ENCODE data around the gene INPP5D.
"Not testable (repeated sequence)": the region's sequence is repeated elsewhere in the genome, so short reads cannot be mapped to it uniquely, and the experiment has no call there.

Gene INPP5D

DNA sequence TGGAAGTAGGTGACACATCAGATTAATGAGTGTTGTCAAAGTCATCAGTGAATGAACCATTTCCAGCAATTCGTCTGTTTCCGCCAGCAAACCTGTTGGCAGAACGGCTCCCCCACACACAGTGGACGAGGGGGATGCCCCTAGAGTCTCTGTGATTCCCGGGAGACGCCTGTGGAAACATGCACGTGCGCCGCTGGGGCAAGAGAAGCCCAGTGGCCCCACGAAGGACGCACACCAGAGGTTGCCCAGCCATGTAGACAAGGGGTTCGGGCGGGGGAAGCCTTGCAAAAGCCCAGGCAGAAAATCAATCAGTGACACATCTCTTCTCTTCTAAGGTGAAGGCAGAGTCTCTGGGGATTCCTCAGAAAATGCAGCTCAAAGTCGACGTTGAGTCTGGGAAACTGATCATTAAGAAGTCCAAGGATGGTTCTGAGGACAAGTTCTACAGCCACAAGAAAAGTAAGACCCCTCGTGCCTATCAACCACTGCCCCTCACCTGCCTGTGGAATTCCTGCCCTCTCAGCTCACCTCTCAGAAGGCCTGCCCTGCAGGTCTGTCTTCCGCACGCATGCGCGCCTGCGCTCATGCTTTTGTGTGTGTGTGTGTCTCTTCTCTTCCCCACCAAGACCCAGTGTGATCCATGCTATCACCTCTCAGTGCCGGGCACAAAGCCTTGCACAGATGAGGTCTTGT is 87.1 kb downstream of the INPP5D start:
- no peak for DNase-seq

DNA sequence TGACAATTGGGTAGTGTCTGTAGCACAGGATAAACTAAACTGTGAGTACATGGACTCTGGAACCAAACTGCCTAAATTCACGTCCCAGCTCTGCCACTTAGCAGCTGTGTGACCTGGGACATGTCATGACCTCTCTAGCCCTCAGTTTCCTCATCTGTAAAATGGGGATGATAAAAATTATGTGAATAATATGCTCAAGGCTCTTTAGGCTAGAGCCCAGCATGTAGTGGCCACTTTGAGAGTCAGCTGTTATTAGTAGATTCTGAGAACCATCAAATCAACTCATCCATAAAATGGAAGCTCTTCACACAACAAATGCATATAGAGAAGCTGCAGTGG is 87.7 kb downstream of the INPP5D start:
- DNase-seq: no peak

DNA sequence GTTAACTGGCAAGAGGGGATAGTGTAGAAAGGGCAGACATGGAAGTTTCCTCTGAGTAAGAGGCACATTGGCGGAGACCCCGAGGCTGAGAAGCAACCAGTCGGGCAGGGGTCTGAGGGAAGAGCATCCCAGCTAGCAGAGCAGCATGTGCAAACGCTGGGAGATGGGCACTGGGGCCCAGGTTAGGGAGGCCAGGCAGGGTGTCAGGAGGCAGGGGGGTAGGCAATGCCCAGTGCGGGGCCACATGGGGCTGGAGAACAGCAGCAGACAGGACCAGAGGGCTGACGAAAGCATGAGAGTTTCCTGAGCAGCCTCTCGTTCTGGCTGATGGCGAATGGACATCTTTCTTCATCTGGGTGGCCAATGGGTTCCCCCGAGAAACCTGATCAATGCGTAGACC is 88.2 kb downstream of the INPP5D start:
- no peak for DNase-seq

DNA sequence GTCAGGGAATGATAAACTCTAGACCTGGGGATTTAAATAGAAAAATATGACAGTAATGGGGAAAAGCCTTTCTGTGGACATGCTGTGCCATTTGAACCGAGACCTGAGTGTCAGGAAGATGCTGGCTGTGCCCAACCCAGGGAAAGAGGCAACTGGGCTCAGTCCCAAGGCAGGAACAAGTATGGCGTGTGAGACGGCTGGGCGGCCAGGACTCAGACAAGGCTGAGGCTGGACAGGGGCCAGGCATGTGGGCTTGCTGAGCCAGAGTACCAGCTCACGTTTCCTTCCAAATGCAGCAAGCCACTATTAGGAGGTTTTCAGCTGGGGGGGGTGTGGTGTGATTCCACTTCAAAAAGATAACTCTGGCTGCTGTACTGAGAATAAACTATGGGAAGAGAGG is 92.4 kb downstream of the INPP5D start:
- DNase-seq: peak; percentile 3

DNA sequence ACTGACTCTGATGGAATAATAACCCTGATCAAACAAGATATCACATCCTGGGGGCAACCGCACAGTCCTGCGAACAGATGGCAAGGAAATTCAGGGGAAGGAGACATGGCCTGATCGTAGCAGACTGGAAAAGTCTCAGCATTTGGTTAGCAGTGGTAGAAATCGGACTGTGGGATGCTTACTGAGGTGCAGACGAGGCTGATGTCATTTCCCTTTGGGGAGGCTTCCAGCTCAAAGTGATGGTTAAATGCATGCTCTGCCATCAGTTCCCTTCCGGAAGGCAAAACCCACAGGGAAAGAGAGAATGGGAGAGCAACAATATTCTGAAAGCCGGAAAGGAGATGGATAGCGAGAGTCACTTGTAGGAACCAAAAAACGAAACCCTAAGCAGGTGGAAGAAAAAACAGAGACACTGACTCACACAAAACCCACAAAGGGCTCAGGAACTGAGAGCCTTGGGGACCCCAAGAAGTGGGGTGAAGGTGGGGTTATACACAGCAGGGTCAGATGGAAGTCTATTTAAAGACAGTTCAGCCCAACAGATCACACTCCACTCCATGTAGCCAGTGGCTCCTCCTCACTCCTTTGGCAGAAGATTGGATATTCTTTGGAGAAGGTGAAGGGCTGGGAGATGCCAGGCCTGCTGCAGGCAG is 93.1 kb downstream of the INPP5D start:
- DNase-seq: no peak

DNA sequence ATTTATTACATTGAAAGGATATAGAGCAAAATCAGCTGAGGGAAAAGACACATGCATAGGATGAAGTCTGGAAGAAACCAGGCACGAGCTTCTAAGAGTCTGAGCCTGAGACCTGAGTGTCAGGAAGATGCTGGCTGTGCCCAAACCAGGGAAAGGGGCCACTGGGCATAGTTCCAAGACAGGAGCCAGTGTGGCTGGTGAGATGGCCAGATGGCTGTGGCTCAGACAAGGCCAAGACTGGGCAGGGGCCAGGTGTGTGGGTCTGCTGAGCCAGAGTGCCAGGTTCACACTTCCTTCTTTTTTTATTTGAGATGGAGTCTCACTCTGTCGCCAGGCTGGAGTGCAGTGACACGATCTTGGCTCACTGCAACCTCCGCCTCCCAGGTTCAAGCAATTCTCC is 95.9 kb downstream of the INPP5D start:
- DNase-seq: no peak

DNA sequence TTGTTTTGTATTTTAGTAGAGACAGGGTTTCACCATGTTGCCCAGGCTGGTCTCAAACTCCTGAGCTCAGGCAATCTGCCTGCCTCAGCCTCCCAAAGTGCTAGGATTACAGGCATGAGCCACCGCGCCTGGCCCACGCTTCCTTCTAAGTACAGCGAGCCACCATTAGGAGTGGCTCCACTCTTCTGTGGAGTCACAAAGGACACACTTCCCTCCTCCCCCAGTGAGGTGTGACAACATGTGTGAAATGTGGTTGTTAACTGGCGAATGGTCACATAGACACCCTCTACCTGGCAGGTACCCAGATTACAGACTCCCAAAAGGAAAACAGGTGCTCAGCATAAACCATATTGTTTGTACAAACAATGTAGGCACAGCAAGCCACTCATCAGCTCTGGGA is 96.3 kb downstream of the INPP5D start:
- not testable (repeated sequence) for DNase-seq

DNA sequence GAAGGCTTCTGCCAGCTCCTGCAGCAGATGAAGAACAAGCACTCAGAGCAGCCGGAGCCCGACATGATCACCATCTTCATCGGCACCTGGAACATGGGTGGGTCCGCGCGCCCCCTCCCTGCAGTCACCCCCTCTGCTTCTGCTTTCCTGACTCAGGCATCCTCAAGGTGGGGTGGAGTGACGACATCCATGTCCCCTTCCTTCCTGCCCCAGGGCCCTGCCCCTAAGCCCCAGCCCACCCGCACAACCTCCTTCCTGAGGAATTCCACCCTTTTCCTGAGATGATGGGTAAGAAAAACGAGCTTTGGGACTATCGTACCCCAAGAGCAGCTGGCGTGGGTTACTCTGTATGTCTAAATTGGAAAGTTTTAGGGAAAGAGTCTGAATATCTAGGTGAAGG is 101.6 kb downstream of the INPP5D start:
- DNase-seq: no peak

DNA sequence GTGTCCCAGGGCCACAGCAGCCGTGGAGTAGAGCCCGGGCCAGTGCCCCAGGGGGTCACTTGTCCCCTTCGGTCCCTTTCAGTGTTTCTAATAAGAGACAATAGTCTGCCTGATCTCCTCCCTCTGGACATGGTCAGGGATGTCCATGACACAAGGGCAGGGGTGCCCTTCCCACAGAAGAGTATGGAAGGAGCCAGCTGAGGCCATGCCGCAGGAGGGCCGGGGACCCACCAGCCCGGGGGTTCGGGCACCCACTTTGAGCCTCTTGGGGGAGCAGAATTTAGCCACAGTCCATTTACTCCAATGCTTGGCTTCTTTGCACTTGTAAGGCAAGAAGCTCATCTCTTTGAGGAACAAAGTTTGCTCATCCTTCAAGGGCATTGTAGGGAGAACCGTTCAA is 102.6 kb downstream of the INPP5D start:
- no peak for DNase-seq

DNA sequence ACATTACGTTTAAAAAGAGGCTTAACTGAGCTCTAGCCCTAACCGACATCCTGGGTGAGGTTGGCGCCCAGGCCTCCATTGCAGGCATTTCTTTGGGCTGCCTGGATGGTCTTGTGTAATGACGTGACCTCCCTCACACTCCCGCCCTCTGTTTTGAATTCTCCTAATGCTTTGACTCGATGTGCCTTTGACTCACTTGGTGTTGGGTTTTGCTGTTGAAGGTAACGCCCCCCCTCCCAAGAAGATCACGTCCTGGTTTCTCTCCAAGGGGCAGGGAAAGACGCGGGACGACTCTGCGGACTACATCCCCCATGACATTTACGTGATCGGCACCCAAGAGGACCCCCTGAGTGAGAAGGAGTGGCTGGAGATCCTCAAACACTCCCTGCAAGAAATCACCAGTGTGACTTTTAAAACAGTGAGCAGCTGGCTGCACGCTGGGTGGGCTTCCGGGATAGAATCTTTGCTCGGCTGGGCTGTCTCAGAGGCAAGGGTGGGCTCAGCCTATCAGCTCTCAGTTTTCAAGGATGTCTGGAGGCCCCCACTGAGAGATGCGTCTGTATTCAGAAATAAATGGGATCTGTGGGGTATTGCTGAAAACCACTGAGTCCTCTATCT is 103.5 kb downstream of the INPP5D start:
- DNase-seq: no peak

DNA sequence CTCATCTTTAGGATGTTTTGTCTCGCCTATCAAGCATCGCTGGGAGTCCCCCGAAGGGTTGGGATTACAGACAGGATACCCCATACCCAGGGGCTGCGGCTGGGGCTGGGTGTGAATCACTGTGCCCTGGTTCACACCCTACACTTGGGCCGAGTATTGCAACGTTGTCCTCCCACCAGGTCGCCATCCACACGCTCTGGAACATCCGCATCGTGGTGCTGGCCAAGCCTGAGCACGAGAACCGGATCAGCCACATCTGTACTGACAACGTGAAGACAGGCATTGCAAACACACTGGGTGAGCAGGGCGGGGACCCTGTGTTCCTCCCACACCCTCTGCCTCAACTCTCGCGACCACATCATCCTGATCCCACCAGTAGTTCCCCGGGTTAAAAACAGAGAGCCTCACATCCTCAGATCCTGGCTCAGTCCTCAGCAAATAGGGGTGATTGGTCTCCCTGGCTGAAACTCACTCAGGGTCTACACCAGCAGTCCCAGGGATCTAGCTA is 104.0 kb downstream of the INPP5D start:
- no peak for DNase-seq

DNA sequence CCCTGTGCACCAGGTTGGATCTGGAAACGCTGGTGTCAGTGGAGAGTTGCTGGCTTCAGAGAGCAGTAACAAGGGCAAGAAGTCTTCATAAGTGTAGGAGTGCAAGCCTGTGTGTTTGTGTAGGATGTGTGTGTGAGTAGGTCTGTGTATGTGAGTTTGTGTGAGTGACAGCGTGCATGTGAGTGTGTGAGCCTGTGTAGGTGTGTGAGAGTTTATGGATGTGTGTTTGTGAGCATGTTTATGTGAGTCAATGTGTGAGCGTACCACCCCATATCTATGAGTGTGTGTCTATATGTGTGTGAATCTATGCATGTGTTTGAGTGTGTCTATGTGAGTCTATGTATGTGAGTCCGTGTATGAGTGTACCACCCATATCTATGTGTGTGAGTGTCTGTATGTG is 104.8 kb downstream of the INPP5D start:
- DNase-seq: no peak

DNA sequence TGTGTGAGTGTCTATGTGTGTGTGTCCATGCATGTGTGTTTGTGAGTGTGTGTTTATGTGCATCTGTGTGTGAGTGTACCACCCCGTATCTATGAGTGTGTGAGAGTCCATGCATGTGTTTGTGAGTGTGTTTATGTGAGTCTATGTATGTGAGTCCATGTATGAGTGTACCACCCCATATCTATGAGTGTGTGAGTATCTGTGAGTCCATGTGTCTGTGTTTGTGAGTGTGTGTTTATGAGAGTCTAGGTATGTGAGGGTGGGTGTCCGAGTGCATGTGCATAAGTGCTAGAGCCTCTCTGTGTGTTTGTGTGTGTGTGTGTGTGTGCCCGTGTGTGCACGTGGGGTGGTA is 105.4 kb downstream of the INPP5D start:
- no peak for DNase-seq

DNA sequence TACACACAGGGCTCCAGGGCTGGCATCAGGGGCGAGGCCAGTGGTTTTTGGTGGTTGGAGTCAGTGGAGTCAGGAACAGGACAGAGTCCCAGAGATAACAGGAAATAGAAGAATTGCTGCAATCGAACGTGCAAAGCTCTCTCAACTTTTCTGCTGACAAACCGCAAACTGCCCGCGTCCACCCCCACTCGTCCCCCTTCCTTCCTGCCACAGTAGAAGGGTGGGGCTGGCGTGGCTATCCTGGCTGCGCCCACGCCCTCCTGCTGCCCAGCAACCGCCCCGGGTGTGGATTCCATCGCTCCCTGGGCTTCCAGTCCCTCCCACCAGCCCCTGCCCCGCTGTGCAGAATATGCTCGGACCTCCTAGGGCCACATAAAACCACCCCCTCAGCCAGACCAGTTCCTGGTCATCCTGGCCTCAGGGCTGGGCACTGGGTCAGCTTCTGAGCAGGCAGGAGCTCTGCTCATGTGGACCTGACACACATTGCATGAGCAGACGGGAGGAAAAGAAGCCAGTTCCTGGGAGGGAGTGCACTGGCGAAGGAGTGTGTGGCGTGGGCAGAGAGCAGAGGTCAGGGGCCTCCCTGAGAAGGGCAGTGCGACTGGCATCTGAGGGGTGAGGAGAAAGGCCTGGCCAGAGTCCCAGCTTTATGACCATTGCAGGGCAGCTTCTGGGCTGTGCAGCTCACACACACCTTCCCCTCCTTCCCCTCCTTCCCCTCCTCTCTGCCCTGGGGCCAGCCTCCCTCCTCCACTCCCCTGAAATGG is 105.9 kb downstream of the INPP5D start:
- no peak for DNase-seq

DNA sequence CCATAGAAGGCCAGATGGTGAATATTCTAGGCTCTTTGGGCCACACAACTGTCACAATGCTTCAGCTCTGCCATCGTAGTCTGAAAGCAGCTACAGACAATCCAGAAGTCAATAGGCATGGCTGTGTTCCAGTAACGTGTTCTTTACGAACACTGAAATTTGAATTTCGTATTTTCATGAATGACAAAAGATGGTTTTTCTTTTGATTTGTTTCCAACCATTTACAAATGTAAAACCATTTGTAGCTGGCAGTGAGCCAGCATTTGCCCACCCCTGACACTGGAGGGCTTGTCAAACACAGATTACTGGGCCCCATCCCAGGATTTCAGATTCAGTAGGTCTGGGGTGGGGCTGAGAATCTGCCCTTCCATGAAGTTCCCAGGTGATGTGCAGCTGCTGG is 108.3 kb downstream of the INPP5D start:
- DNase-seq: no peak

DNA sequence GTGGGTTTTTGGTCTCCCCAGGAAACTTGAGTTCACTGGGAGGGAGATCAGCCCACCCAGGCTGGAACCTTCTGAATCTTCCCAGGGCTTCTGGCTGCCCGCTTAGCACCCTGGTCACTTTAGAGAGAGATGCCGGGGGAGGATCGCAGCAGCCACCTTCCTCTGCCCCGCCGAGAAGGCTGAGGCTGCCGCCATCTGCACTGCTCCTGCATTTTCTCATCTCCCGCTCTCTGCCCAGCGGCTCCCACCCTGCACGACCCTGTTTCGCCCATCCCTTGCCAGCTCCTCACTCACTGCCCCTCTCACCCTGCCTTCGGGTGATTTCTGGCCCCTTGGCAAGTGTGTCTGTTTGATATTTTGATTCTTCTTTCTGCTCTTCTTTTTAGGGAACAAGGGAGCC is 108.8 kb downstream of the INPP5D start:
- no peak for DNase-seq

DNA sequence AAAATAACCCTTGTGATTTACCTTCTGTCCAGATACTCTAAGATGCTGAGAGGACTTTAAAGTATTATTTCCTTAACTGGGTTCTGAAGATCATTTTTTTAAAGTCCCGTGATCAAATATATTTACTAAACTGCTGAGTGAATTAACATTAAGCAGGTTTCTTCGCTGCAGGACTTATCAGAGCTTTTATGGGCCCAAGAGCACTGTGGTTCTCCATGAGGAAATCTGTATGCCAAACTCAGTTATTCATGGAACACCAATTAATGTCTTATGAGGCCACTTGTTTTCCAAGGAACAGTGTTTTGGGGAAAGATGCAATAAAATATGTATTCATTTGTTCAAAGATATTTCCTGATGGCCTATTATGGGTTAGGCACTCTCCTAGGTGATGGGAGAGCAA is 111.2 kb downstream of the INPP5D start:
- no peak for DNase-seq

DNA sequence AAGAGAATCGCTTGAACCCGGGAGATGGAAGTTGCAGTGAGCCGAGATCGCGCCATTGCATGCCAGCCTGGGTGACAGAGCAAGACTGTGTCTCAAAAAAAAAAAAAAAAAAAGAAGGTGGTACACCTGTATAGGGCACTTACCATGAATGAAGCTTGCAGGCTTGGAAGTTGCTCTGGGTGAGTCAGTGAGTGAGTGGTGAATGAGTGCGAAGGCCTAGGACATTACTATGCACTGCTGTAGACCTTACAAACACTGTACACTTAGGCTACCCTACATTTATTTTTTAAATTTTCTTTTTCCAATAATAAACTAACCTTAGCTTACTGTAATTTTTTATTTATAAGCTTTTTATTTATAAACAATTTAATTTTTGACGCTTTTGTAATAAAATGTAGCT is 113.0 kb downstream of the INPP5D start:
- DNase-seq: no peak

DNA sequence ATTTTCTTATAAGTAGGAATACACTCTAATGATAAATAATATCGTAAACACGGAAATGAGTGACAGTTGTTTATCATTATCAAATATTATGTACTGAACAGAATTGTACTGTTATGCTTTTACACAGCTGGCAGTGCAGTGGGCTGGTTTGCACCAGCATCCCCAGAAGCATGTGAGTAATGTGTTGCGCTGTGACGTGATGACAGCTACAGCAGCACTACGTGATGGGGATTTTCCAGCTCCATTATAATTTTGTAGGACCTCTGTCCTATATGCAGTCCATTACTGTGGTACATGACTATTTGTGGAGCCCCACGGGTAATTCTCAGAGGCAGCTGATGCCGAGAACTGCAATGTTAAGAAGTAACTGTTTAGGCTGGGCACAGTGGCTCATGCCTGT is 114.0 kb downstream of the INPP5D start:
- no peak for DNase-seq

DNA sequence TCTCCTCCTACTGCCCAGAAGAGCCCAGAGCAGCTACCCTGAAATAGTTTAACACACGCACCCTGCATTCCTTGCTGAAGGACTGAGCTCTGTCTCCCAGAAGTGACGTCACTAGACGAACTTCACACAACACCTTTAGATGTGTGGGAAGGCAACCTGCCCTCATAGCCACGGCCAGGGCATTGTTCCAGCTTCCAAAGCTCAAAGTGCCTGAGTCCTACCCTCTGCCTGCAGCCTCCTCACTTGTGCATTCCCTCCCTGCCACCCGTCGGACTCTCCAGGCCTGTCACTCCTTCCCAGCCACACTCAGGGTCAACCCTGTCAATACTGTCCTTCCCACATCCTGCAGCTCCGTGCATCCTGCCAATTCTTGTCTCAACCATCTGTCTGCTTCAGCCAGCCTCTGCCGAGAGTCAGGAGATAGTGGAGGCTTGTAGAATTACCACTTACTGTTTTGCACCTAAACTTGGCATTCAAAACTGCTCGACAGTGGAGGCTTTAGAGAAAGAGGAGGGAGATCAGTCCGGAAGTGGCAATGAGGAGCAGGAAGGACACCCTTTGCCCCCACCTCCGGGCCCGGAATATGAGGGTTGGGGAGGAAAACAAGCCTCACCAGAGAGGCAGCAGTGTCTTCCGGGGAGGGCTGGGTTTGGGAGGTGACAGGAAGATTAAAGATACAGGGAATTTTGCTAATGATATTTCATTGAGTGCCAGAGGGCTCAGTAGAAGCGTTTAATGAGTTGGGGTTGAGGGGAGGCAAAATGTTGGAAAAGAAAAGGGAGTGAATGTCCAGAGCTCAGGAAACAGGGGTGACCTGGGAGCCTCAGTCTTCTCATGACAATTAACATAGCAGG is 119.1 kb downstream of the INPP5D start:
- no peak for DNase-seq

DNA sequence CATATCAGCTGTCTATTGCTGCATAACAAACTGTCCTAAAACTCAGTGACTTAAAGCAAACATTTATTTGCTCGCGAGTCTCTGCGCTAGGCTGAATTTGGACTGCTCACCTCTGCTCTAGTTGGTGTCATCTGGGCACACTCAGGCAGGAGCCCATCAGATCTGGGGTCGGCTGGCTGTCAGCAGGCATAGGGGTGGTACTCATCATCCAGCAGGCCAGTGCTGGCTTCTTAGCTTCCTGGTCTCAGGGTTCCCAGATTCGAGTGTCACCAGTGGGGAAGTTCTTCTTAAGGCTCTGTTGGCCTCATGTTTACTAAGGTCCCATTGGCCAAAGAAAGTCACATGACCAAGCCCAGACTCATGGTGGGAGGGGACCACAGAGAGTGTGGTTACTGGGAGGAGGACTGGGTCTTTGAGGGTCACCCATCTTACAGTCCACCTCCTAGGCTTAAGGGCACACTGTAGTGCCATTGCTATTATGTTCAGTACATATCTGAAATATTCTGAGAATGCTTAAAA is 119.8 kb downstream of the INPP5D start:
- DNase-seq: no peak

DNA sequence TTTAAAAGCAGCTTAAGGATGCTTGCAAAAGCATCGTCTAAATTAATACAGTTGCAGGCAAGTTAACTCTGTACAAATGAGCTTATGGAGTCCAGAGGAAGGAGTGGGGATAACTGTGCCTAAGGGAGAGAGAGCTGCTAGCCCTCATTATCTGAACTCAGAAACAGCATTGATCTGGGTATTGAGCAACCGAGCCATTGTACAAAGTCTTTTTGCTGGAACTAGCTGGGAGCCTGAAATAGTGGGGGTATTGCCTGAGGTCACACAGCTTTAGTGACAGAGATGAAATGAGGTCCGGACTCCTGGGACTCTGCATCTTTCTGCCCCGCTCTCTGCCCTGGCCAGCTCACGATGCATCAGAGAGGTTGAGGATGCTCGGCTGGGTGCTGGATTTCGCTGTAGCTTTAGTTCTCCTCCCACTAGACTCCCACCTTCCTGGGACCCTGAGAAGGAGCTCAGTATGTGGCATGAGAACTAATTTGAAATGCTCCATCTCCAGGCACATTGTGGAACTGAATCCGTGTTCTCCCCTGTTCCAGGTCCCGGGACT is 123.8 kb downstream of the INPP5D start:
- DNase-seq: no peak
